Stomach (tissue), 9 donors: Measurements from ENCODE around the gene DENND4B. TPM values are rescaled to one million over a fixed set of nuclear protein-coding genes. Genes with fewer than 3 reads are reported as not detected.
"Not testable (repeated sequence)": the region's sequence is repeated elsewhere in the genome, so short reads cannot be mapped to it uniquely, and the experiment has no call there.

ENCODE experiments used
- DNase-seq, 2 donors: peaks; one replicate each; pipeline versions ENCODE4 v3.0.0 to v3.0.0-alpha.2; 2013 to 2019
- H3K27ac ChIP-seq, 5 donors: fragments of 200-600 bp in 4 of 5; sonication (generic) in 4 of 5; one replicate each; pipeline ENCODE4 v1.5.1; 2013 to 2019; ENCODE audit warnings: mild to moderate bottlenecking in 1 of 5, moderate library complexity in 1 of 5
- H3K27me3 ChIP-seq, 3 donors: fragments of 200-600 bp; sonication (generic); one replicate each; pipeline ENCODE4 v1.5.1; 2017 to 2019; ENCODE audit warnings: mixed run types in 1 of 3
- H3K36me3 ChIP-seq, 4 donors: fragments of 200-600 bp; sonication (generic); 1 replicate in 3 of 4; 2 replicates in 1 of 4; pipeline ENCODE4 v1.5.1; 2016 to 2019
- H3K4me1 ChIP-seq, 4 donors: fragments of 200-600 bp; sonication (generic); one replicate each; pipeline ENCODE4 v1.5.1; 2016 to 2019
- H3K4me3 ChIP-seq, 4 donors: fragments of 200-600 bp; sonication (generic) in 3 of 4; one replicate each; pipeline ENCODE4 v1.5.1; 2016 to 2019; ENCODE audit warnings: mild to moderate bottlenecking in 1 of 4
- H3K9me3 ChIP-seq, 4 donors: fragments of 200-600 bp; sonication (generic); one replicate each; pipeline ENCODE4 v1.5.1; 2016 to 2019
- CTCF ChIP-seq, 7 experiments: fragments of 450-650 bp in 4 of 7; fragments of 200-600 bp in 3 of 7; sonication (generic) in 3 of 7; IDR thresholded peaks; one replicate each; pipeline ENCODE4 v1.5.1; 2016 to 2019; ENCODE audit warnings: antibody characterized with exemption in 7 of 7, control low read depth in 2 of 7, mild to moderate bottlenecking in 1 of 7
- EP300 ChIP-seq: sonication (generic); formaldehyde crosslinking; IDR thresholded peaks from one replicate; pipeline ENCODE4 v1.6.1; 2017; ENCODE audit warnings: antibody characterized with exemption
- POLR2A ChIP-seq, 4 donors: fragments of 450-650 bp; IDR thresholded peaks; one replicate each; pipeline ENCODE4 v1.6.1; 2016; ENCODE audit warnings: antibody characterized with exemption in 4 of 4, control low read depth in 2 of 4, mild to moderate bottlenecking in 1 of 4, moderate library complexity in 1 of 4
- POLR2AphosphoS5 ChIP-seq, 3 donors: sonication (generic); formaldehyde crosslinking; IDR thresholded peaks; one replicate each; pipeline ENCODE4 v1.6.1; 2016; ENCODE audit warnings: antibody characterized with exemption in 3 of 3
- WGBS, 5 donors: extraction: QIAGEN DNeasy Blood & Tissue Kit in 3 of 5; methylation state at CpG; one replicate each; pipeline versions ENCODE4 v1.1.5 to v1.1.7; 2013 to 2018; 5-methylcytosine and 5-hydroxymethylcytosine counted together
- intact Hi-C: fragments of 100-400 bp; cut with DNase I; formaldehyde crosslinking; loops from one replicate; pipeline ENCODE4 v1.15.1; 2023; ENCODE audit warnings: low total_unique reads
- polyA plus RNA-seq, 3 donors: library from polyadenylated mRNA; stranded (reverse); fragments of 200-250 nt; gene quantifications; one replicate each; pipeline ENCODE4 v1.2.3, GENCODE V29; 2013
- total RNA-seq, 5 donors: library from RNA; depleted of rRNA; stranded (reverse); fragments of >200 nt; gene quantifications; one replicate each; pipeline versions ENCODE4 v1.1.0 to v1.2.3, GENCODE V29; 2014 to 2016
- donor health status: healthy with polysubstance abuse.
- donor health status: Bipolar disorder and iron deficiency.
- donor health status: healthy.

Gene DENND4B
- total and polyA plus RNA-seq, 8 donors: 11.8 to 73.0 (median 25.9) TPM

GRCh38 chr1:153912349-153912748, 34.2 kb downstream of the DENND4B start:
- intact Hi-C loops: no loop called here
- Histone ChIP-seq H3K4me3 (no peak overlapping the region), H3K36me3 (peaks cover 0 to 31% (median 18%) of the 10 kb centered on the region in 4 donors), H3K9me3 (no peaks in the 10 kb centered on the region), H3K27ac (no peak overlapping the region), H3K4me1 (peaks cover 0 to 60% (median 19%) of the 10 kb centered on the region in 4 donors), H3K27me3 (no peaks in the 10 kb centered on the region)
- DNase-seq: no peak
- no peak for TF ChIP-seq CTCF (IDR thresholded peaks at IDR 0.05)
- no peak for TF ChIP-seq EP300
- no peak for TF ChIP-seq POLR2AphosphoS5 (IDR thresholded peaks at IDR 0.05)
- no peak for TF ChIP-seq POLR2A (IDR thresholded peaks at IDR 0.05)
- 55 to 75% (median 65%) methylated on average over 2 of the region's 2 CpGs for WGBS, 5 donors

- H3K4me3 ChIP-seq, H3K27me3 ChIP-seq, H3K27ac ChIP-seq, H3K9me3 ChIP-seq, DNase-seq, intact Hi-C loops: not testable (repeated sequence)
- Histone ChIP-seq H3K4me1 (peaks cover 0 to 47% (median 19%) of the 10 kb centered on the region in 4 donors), H3K36me3 (peaks cover 0 to 30% (median 20%) of the 10 kb centered on the region in 4 donors)
- 86 to 90% (median 87%) methylated on average over 6 of the region's 6 CpGs for WGBS, 5 donors
These were observed 36.0 kb downstream of the DENND4B start for GRCh38 chr1:153910560-153910959.

- Histone ChIP-seq H3K36me3 (peaks cover 0 to 22% (median 12%) of the 10 kb centered on the region in 4 donors), H3K27me3 (no peaks in the 10 kb centered on the region), H3K4me1 (peaks cover 0 to 41% (median 17%) of the 10 kb centered on the region in 4 donors), H3K4me3 (no peak overlapping the region), H3K27ac (no peak overlapping the region), H3K9me3 (no peaks in the 10 kb centered on the region)
- 89 to 96% (median 93%) methylated on average over 6 of the region's 6 CpGs for WGBS, 5 donors
- intact Hi-C loops: no loop called here
- DNase-seq: no peak
- no peak for TF ChIP-seq CTCF (IDR thresholded peaks at IDR 0.05)
- TF ChIP-seq POLR2AphosphoS5 (IDR thresholded peaks at IDR 0.05): no peak
- TF ChIP-seq EP300: no peak
- TF ChIP-seq POLR2A (IDR thresholded peaks at IDR 0.05): no peak
These were observed 38.4 kb downstream of the DENND4B start for GRCh38 chr1:153908071-153908470.

- WGBS, 5 donors: 88 to 95% (median 91%) methylated on average over 6 of the region's 6 CpGs
- Histone ChIP-seq H3K9me3 (no peaks in the 10 kb centered on the region), H3K27me3 (no peaks in the 10 kb centered on the region), H3K4me1 (peaks cover 0 to 32% (median 13%) of the 10 kb centered on the region in 4 donors), H3K27ac (no peak overlapping the region), H3K36me3 (peaks cover 0 to 29% (median 12%) of the 10 kb centered on the region in 4 donors), H3K4me3 (no peak overlapping the region)
- intact Hi-C loops: no loop called here
- DNase-seq: no peak
- TF ChIP-seq CTCF (IDR thresholded peaks at IDR 0.05) (no peak), POLR2A (IDR thresholded peaks at IDR 0.05) (no peak), EP300 (no peak), POLR2AphosphoS5 (IDR thresholded peaks at IDR 0.05) (no peak)
These were observed 39.4 kb downstream of the DENND4B start for GRCh38 chr1:153907134-153907533.

GRCh38 chr1:153906396-153906795, 40.1 kb downstream of the DENND4B start:
- 96 to 100% (median 100%) methylated on average over 1 of the region's 1 CpG for WGBS, 5 donors
- Histone ChIP-seq H3K36me3 (peaks cover 0 to 29% (median 12%) of the 10 kb centered on the region in 4 donors), H3K4me3 (no peak overlapping the region), H3K27ac (no peak overlapping the region), H3K27me3 (no peaks in the 10 kb centered on the region), H3K4me1 (peaks cover 0 to 29% (median 13%) of the 10 kb centered on the region in 4 donors), H3K9me3 (no peaks in the 10 kb centered on the region)
- intact Hi-C loops: no loop called here
- TF ChIP-seq EP300: no peak
- TF ChIP-seq POLR2AphosphoS5 (IDR thresholded peaks at IDR 0.05): no peak
- no peak for TF ChIP-seq POLR2A (IDR thresholded peaks at IDR 0.05)
- no peak for TF ChIP-seq CTCF (IDR thresholded peaks at IDR 0.05)
- no peak for DNase-seq

GRCh38 chr1:153905908-153906307, 40.6 kb downstream of the DENND4B start:
- H3K9me3 ChIP-seq, DNase-seq, H3K4me3 ChIP-seq, intact Hi-C loops, H3K27ac ChIP-seq, H3K27me3 ChIP-seq: not testable (repeated sequence)
- Histone ChIP-seq H3K36me3 (peaks cover 0 to 29% (median 12%) of the 10 kb centered on the region in 4 donors), H3K4me1 (peaks cover 0 to 27% (median 14%) of the 10 kb centered on the region in 4 donors)
- 94 to 98% (median 96%) methylated on average over 8 of the region's 8 CpGs for WGBS, 5 donors
